Stimulated activated CD8-positive, alpha-beta memory T cell treated with anti-CD3 and anti-CD28 coated beads, Interleukin-12 subunit alpha, Interleukin-12 subunit beta, amount 100 ng/mL, for 24 hours (primary cell): ENCODE results near the gene JAK2.
"Not testable (repeated sequence)": the region's sequence is repeated elsewhere in the genome, so short reads cannot be mapped to it uniquely, and the experiment has no call there.

ENCODE experiments used
- DNase-seq: peaks from one replicate; pipeline ENCODE4 v3.0.0-alpha.2; 2020; ENCODE audit errors: extremely low read depth

JAK2 gene

DNA sequence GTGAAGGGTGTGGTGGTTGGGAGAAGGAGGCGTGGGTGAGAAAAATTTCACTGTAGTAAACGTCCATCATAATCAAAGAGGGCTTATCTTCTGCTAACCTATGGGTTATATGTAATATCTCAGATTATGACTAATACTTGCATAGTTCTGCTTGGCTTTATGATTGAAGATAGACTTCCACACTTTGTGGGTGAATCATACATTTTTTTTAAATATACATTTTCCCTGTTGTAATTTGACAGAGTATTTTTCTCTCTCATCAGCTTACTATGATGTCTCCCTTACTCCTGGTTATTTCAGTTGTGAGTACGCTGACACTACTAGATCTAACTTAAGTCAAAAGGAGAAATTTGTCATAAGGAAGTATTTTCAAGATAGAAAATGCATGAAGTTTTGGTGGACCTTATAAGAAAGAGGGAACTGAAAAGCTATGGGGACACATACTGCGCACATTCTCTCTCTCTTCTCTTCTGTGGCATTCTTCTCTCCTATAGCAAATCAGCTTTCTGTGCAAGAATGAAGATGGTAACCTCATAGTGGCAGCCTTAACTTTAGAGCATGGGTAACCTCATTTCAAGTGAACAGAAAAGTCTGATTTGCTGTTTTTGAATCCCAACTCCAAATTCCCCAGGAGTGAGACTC lies 4.9 kb upstream of the JAK2 start:
- DNase-seq = no peak

DNA sequence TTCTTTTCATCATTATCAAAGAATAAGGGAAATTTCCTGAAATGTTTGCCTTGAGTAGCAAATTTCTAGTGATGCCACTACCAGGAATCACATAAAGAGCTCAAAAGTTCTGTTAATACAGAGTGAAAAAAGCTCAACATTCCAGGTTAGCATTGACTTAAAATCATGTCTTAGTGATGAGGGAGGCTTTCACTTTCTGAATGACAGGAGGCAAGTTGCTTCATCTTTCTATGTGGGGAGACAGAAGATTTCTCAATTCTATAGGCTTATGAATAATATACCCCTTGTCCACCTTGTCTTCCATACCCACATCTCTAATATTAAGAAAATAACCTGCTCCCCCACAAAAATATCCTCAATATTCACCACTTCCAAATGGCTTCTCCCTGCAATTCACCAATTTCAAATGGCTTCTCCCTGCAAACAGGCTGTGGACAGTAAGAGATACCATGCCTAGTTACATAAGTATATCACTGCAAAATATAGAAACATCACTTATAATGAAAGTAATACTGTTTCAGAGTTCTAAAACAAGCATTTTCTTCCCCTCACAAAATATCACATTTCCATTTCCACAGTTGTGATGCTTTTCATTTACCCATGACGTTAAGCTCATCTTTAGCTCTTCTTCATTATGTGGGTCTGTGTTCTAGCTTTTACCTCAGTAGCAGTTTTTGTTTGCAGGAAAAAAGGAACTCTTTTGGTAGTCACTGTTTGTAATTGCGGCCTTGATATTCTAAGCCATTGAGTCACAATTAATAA lies 2.2 kb upstream of the JAK2 start:
- DNase-seq = no peak

DNA sequence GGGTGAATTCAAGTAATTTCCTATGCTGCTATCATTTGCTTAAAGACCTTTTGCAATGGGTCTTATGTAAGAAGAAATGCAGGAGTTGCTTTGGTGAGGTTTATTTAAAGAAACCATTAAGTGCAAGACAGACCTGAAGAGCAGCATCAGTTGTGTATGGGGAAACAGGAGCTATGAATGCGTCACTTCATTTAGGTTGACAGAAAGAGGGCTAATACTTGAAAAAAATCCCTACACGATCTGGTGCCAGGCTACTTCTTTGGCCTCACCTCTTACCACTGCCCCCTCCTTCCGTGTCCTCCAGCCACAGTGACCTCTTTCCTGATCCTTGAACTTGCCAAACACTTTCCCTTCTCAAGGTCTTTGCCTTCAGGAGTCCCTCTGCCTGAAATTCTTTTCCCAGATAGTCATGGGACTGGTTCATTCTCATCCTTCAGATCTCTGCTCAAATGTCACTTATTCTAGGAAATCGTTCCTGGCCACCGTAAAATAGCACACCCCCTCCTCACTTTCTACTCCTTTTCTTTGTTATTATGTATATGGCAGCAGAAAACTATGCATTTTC lies 1.4 kb upstream of the JAK2 start:
- no peak for DNase-seq

DNA sequence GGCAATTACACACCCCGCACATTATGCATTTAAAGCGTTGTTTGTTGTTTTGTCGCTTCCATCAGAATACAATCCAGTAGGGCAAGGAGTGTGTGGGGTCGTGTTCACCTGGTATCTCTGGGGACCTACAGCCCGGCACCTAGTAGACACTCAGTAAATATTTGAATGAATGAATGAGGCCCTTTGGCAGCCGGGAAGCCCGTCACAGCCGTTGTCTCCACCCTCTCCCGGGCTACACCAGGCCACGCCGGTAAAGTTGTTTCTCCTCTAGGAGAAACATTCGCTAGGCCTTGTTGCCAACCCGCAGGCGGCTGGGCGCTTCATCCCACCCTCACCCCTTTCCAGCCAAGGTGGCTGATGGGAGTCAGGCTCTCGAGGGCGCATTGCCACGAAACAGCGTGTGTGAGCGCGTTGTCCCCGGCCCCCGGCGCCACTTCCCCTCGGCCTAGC lies 876 bp upstream of the JAK2 start:
- peak; percentile 9 for DNase-seq

DNA sequence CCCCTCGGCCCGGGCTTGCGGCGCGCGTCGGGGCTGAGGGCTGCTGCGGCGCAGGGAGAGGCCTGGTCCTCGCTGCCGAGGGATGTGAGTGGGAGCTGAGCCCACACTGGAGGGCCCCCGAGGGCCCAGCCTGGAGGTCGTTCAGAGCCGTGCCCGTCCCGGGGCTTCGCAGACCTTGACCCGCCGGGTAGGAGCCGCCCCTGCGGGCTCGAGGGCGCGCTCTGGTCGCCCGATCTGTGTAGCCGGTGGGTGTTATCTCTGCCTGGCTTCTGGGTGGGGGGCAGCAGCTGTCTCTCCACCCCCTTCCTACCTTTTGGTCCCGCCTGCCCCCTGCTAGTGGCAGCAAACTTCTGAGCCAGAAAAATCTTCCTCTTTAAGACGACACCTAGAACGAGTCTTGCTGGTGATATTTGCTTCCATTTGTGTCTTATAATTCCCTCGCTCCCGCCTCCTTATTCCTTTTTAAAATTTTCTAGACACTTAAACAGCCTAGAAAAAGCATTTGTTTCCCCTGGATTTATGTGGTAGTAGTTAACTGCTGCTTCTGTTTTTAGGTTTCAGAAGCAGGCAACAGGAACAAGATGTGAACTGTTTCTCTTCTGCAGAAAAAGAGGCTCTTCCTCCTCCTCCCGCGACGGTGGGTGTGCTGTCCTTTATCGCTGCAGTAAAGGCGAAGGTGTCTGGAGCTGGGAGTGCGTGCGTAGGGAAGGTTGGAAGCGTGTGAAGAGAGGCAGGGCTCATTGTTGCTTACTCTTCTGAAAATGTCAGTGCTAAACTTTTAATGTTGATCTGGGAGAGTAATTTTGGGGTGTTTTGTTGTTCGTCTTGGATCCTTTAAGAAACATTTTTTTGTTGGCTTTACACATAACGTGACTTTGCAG lies 554 bp downstream of the JAK2 start:
- no peak for DNase-seq

DNA sequence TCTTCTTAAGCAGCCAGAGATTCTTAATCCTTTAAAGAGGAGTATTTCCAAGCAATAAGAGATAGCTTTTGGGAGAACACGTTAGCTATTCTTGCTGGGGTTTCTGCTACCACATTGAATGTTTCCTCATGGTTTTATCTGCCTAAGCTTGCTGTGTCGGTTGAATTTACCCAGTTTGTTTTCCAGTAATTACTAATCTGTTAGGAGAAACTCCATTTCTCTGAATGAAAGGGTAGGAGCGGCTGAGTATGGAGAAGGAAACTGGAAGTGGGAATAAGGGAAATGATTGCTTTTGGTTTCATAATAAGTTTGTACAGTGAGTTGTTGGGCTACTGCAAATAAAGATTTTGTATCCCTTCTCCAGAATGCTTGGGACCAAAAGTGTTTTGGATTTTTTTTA lies 1.2 kb downstream of the JAK2 start:
- no peak for DNase-seq

DNA sequence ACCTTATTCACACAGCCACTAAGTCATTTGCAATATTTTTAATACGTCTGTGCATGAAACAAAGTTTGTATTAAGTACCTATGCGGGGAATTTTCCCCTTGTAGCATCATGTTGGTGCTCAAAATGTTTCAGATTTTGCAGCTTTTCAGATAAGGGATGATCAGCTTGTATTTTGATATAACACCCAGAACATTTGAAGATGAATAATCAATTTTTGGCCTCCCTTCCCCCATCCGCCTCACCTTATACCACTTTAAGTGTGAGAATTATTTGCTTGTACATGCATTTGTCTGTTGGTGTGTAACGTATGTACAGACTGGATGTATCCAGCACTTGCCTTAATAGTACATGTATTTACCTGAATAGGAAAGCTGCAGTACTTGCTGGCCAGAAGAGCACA lies 1.7 kb downstream of the JAK2 start:
- no peak for DNase-seq

DNA sequence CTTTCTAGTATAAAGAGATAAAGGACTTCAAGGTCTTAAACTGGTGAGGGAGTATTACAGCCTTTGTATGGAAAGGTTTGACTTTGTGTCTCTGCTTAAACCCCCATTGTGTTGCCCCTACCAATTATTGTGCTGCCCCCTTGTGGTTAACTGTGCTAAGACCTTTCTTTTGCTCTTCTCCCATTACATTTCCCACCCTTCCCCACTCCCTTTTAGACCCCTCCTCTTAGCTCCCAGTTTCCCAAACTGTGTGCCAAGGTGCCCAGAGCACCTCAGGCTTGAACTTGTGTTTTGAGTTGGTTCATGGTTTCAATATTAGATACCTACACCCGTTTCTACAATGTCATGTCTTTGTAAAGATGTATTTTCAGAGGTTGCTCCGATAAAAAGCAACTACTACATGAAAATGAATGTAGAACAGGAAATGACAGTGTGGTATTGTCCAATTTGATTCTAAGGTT lies 2.9 kb downstream of the JAK2 start:
- DNase-seq = peak; percentile 14

DNA sequence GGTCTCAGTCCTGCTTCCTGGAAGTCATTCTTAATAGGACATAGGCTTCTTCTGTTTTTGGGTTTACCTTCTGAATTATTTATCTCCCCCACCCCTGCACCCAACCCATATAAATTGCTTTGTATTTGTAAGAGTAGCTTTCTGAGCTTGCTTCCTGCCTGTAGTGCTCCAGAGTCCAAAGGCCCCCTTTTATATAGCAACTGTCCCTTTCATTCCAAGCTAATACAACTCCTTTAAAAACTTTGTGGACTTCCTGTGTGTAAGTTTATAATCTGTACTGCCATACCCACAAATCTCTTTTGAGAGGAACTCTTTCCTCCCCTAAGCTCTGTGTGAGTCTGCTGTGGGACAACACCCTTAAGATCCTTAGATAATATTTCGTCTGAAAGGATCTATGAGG lies 7.8 kb downstream of the JAK2 start:
- no peak for DNase-seq

DNA sequence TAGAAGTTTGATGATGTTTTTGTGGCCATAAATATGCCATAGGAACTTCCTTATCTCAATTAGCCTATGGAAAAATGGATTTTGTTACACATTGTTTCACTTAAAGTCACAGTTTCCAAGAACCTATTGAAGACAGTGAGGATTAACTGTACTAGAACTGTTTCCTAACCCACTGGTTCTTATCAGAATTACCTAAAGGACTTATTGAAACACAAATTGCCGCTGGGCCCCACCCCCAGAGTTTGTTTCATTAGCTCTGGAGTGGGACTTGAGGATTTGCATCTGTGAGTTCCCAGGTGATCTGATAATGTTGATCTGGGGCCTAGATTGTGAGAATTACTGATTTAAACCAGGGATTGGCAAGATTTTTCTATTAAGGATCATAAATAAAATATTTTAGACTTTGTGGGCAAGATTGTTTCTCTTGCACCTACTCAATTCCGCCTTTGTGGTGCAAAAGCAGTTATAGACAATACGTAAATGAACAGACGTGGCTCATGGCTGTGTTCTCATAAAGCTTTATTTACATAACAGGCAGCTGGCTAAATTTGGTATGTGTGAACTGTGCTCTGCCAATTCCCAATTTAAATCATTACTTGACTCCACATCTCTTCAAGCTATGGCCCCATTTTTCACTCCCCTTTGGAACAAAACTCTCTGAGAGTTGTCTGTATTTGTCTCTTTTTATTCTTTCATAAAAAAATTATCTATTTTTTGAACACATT lies 9.3 kb downstream of the JAK2 start:
- no peak for DNase-seq

DNA sequence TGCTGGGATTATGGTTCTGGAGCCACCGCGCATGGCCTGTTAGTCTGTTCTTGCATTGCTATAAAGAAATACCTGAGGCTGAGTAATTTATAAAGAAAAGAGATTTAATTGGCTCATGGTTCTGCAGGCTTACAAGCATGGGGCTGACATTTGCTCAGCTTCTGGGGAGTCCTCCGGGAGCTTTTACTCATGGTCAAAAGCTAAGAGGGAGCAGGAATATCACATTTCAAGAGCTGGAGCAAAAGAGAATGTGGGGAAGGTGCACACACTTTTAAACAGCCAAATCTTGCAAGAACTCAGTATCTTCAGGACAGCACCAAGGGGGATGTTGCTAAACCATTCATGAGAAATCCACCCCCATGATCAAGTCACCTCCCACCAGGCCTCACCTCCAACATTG lies 12.1 kb downstream of the JAK2 start:
- no peak for DNase-seq

DNA sequence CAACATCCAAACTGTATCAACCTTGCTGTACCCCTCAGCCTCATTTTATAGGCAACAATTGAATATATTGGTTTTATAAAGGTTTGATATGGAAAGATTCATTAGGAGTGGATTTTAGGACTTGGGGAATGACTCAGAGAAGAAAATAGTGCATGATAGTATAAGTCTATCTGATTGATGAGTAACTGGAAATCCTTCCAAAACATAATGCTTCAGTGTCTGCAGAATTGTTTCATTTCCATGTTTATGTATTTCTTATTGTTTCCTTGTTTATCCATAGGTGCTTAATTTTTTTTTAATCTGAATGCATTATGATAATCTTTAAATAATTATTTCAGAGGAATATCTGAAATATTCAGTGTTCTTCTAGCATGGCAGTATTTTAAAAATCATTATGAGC lies 12.6 kb downstream of the JAK2 start:
- no peak for DNase-seq

DNA sequence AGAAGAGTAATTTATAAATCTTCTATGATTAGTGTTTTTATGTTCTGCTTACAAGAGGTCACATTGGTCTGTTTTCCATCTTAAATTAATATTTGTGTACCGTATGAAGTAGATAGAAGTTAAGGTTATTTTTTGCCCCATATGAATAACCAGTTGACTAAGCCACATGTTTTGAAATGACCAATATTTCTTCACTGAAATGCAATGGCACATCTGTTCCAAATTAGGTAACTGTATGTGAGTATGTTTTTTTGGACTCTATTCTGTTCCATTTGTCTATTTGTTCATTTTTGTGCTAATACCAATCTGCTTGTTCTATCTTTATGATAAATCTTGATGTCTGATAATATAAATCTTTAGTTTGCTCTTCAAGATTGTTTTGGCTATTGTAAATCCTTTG lies 17.7 kb downstream of the JAK2 start:
- no peak for DNase-seq

DNA sequence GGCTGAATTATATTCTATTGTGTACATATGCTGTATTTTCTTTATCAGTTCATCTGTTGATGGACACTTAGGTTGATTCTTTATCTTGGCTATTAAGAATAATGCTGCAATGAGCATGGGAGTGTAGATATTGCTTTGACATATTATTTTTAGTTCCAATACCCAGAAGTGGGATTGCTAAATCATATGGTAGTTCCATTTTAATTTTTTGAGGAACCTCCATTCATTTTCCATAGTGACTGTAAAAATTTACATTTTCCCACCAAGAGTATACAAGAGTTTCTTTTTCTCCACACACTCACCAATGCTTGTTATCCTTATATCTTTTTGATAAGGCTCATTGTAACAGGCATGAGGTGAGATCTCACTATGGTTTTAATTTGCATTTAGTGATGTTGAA lies 19.4 kb downstream of the JAK2 start:
- no peak for DNase-seq

DNA sequence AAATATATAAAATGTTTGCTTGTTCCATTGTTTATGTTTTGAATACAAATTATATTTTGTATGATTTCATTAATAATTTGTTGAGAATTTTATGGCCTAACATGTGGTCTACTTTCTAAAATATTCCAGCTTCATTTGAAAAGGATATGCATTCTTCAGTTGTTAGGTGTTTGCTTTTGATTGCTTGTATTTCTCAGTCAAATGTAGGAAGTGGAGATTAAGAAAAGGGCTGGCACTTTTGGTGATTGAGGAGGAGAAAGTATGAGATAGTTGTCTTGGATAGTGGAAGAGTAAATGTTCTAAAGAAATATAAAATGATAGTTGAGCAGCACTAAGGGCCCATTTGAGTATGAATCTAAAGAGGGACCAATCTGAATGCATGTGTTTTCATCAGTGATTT lies 23.1 kb downstream of the JAK2 start:
- no peak for DNase-seq

DNA sequence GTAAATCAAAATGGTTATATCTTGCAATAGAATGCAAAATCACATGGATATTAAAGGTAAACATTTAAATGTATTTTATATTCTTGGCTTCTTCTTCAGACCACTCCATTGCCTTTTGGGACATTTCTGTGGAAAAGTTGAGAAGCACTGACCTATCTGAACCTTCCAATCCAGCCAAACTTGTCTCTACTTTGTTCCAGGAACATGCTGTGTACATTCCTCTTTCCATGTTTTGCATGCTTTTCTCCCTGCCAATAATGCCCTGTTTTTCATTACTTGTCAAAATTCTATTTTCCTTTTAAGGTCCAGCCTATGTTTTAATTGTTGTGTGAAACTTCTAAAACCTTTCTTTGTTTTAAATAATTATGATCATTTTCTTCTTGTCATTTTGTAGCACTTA lies 28.3 kb downstream of the JAK2 start:
- DNase-seq = no peak

DNA sequence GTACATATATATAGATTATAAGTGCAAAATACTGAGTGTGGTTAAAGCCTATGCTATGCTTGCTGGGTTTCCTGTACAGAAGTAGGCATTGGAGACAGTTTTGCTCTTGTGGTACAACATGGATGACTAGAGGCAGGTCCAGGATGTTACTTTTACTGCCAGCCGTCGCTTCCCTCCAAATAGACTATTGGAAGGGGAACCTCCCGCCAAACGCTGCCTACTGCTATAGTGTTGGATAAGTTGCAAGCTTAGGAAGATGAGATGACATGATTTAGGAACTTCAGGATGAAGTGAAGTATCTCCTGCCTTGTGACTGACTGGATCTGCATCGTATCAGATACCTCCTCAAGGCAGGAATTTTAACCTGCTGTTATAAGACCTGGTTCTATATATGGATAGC lies 30.9 kb downstream of the JAK2 start:
- no peak for DNase-seq

DNA sequence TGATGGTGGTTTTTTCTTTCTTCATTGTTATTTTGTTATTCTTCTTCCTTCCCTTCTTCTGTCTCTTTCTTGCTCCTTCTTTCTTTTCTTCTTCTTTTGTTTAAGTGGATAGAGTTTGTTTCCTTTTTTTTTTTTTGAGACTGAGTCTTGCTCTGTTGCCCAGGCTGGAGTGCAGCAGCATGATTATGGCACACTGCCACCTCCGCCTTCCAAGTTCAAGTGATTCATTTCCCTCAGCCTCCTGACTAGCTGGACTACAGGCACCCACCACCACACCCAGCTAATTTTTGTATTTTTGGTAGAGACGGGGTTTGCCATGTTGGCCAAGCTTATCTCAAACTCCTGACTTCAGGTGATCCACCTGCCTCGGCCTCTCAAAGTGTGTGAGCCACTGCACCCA lies 40.3 kb downstream of the JAK2 start:
- no peak for DNase-seq

DNA sequence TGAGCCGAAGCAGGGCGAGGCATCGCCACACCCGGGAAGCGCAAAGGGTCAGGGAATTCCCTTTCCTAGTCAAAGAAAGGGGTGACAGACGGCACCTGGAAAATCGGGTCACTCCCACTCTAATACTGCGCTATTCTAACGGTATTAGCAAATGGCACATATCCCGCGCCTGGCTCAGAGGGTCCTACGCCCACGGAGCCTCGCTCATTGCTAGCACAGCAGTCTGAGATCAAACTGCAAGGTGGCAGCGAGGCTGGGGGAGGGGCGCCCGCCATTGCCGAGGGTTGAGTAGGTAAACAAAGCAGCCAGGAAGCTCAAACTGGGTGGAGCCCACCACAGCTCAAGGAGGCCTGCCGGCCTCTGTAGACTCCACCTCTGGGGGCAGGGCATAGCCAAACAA lies 46.9 kb downstream of the JAK2 start:
- not testable (repeated sequence) for DNase-seq

DNA sequence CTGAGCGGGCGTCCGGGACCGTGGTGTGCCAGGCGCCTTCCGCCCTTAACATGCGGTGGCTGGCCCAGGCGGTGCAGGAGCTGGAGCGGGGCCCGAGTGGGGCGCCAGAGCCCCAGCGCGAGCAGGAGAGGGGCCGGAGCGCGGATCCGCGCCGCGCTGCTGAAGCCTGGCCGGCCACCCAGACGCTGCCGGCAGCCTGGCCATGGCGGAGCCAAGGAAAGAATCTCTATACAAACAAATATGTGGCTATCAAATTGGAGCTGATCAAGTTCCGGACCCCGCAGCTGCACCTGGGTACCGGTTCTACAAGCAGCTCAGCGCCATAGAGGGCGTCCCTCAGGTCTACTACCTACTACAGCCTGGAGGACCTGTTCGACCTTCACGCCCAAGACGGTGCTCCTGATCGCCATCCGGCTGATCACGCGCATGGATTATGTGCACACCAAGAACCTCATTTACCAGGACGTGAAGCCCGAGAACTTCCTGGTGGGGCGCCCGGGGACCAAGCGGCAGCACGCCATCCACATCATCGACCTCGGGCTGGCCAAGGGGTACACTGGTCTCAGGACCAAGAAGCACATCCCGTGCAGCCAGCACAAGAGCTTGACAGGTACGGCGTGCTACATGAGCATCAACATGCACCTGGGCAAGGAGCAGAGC lies 55.8 kb downstream of the JAK2 start:
- no peak for DNase-seq
